ENCODE data around the gene SLC9C1. TPM values are rescaled to one million over a fixed set of nuclear protein-coding genes. Genes with fewer than 3 reads are reported as not detected.

Gene SLC9C1
- total RNA-seq, 1 experiment from 2014 or later = 0.50 TPM

GRCh38 chr3:112175646-112176045 lies 118.4 kb downstream of the SLC9C1 start:
- H3K4me1 Mint-ChIP-seq = no peaks in the 10 kb centered on the region; a peak in 1 of 4 replicates
- no CpG with 5 or more reads among the region's 6 CpGs for WGBS (ENCODE audit: extremely low coverage, insufficient read length, low lambda C conversion rate)

More at GRCh38 chr3:112175646-112176045, 118.4 kb downstream of the SLC9C1 start:
- H2AFZ ChIP-seq (ENCODE audit: low read length) = no peak overlapping the region
- H3K56ac ChIP-seq (ENCODE audit: insufficient read length, low read depth, low read length) = no peak overlapping the region
- no peaks in the 10 kb centered on the region for H3K79me1 ChIP-seq (ENCODE audit: insufficient read depth, low read depth, low read length, poor library complexity, severe bottlenecking)
- no peak overlapping the region for H2BK12ac ChIP-seq (ENCODE audit: insufficient read length, low read depth, low read length)
- no peak overlapping the region for H4K91ac ChIP-seq (ENCODE audit: insufficient read length, low read depth, low read length)
- no peak overlapping the region for H4K8ac ChIP-seq (replicated peaks; ENCODE audit: insufficient read length, low read depth, low read length)
- no peaks in the 10 kb centered on the region for H4K20me1 ChIP-seq (ENCODE audit: control insufficient read depth, insufficient read depth, insufficient read length)
- no peaks in the 10 kb centered on the region; the same call in none of the 2 replicates for H3K27me3 Mint-ChIP-seq (ENCODE audit: low read depth)
- no peak overlapping the region for H4K5ac ChIP-seq (ENCODE audit: insufficient read length, low read depth, low read length)
- no peak overlapping the region for H2AK5ac ChIP-seq (ENCODE audit: insufficient read length, low read length)
- no peak overlapping the region for H3K23ac ChIP-seq (ENCODE audit: insufficient read length, low read depth, low read length)
- no peaks in the 10 kb centered on the region for H3K27me3 ChIP-seq (ENCODE audit: insufficient read depth, low read length)
- TF ChIP-seq CTCF (conservative IDR thresholded peaks at IDR 0.05) = no peak
- H3K27ac ChIP-seq (ENCODE audit: insufficient read length, low read depth, low read length) = no peak overlapping the region
- H3K9me3 Mint-ChIP-seq = peaks cover 0 to 1% of the 10 kb centered on the region in 2 experiments; a peak in 1 of 5 replicates
- H2BK5ac ChIP-seq (ENCODE audit: insufficient read length, low read length) = no peak overlapping the region
- H3K18ac ChIP-seq (ENCODE audit: insufficient read length, low read depth, low read length) = no peak overlapping the region
- no peak overlapping the region for H2BK120ac ChIP-seq (ENCODE audit: low read depth, low read length, poor library complexity, severe bottlenecking)
- no peaks in the 10 kb centered on the region for H3K9me3 ChIP-seq (ENCODE audit: control insufficient read depth, low read depth, low read length)
- no peaks in the 10 kb centered on the region for H3K23me2 ChIP-seq (ENCODE audit: insufficient read length, low read depth, low read length, poor library complexity, severe bottlenecking)
- H3K9ac ChIP-seq (ENCODE audit: extremely low read depth, insufficient read length, low read length) = no peak overlapping the region
- H2BK20ac ChIP-seq (ENCODE audit: low read depth, low read length, poor library complexity, severe bottlenecking) = no peak overlapping the region
- no peak overlapping the region for H3T11ph ChIP-seq (ENCODE audit: low read length)
- H3K4me2 ChIP-seq (ENCODE audit: insufficient read depth, insufficient read length, low read length) = no peak overlapping the region
- H3K4me1 ChIP-seq (ENCODE audit: insufficient read depth, low read length) = no peaks in the 10 kb centered on the region
- no peak overlapping the region for H3K4ac ChIP-seq (ENCODE audit: low read depth, low read length)
- no peak overlapping the region for H3K27ac Mint-ChIP-seq
- H3K4me3 Mint-ChIP-seq = no peak overlapping the region
- H3K79me2 ChIP-seq (ENCODE audit: insufficient read depth, low read length) = no peaks in the 10 kb centered on the region
- H2BK15ac ChIP-seq (ENCODE audit: low read depth, low read length) = no peak overlapping the region
- H3K14ac ChIP-seq (ENCODE audit: insufficient read depth, low read length) = no peak overlapping the region
- no peaks in the 10 kb centered on the region; a peak in 1 of 7 replicates for H3K36me3 Mint-ChIP-seq (ENCODE audit: insufficient read depth in 1 of 3, low read depth in 3 of 3)
- no peak for DNase-seq
